CD14-positive monocyte (primary cell): ENCODE measurements around the gene TJAP1. TPM values are rescaled to one million over a fixed set of nuclear protein-coding genes. Genes with fewer than 3 reads are reported as not detected.
A peak's percentile ranks its signal among the peaks of the same experiment; 100 is the strongest.

Experiments
- DNase-seq, 3 donors: peaks; one replicate each; pipeline ENCODE4 v3.0.0-alpha.2; 2011 to 2022
- H2AFZ ChIP-seq: 2 replicates; pipeline ENCODE4 v1.6.0; 2012; ENCODE audit warnings: mild to moderate bottlenecking, low read depth, low read length, inconsistent platforms; ENCODE audit not compliant: insufficient read depth, poor library complexity, severe bottlenecking
- H3K27ac ChIP-seq, 2 donors: 1 replicate in 1 of 2; 2 replicates in 1 of 2; pipeline ENCODE4 v1.5.1; 2012 to 2013; ENCODE audit warnings: low read length in 2 of 2, control low read depth in 1 of 2, inconsistent platforms in 1 of 2, low read depth in 1 of 2, mild to moderate bottlenecking in 1 of 2
- H3K27me3 ChIP-seq, 2 donors: one replicate each; pipeline versions ENCODE4 v1.6.0 to v1.6.1; 2011 to 2013; ENCODE audit warnings: low read length in 2 of 2; ENCODE audit not compliant: control insufficient read depth in 2 of 2, insufficient read depth in 2 of 2
- H3K36me3 ChIP-seq, 2 donors: replicated peaks in 1 of 2; 1 replicate in 1 of 2; 2 replicates in 1 of 2; pipeline versions ENCODE4 v1.5.1 to v1.6.1; 2012 to 2013; ENCODE audit warnings: low read length in 2 of 2, control low read depth in 1 of 2, inconsistent platforms in 1 of 2, mild to moderate bottlenecking in 1 of 2; ENCODE audit not compliant: insufficient read depth in 2 of 2, control insufficient read depth in 1 of 2
- H3K4me1 ChIP-seq, 2 donors: 1 replicate in 1 of 2; 2 replicates in 1 of 2; pipeline versions ENCODE4 v1.5.1 to v1.6.1; 2012 to 2013; ENCODE audit warnings: low read length in 2 of 2, control low read depth in 1 of 2, inconsistent platforms in 1 of 2, mild to moderate bottlenecking in 1 of 2, moderate library complexity in 1 of 2; ENCODE audit not compliant: insufficient read depth in 2 of 2, control insufficient read depth in 1 of 2
- H3K4me2 ChIP-seq: replicated peaks from 2 replicates; pipeline ENCODE3; 2012; ENCODE audit warnings: low read length, moderate library complexity, mild to moderate bottlenecking; ENCODE audit not compliant: poor library complexity, severe bottlenecking; ENCODE audit errors: extremely low read depth
- H3K4me3 ChIP-seq, 3 experiments: fragments of 200-600 bp in 1 of 3; sonication (generic) in 1 of 3; replicated peaks in 1 of 3; 1 replicate in 2 of 3; 2 replicates in 1 of 3; pipeline ENCODE4 v1.5.1; 2011 to 2013; ENCODE audit warnings: low read length in 3 of 3, mild to moderate bottlenecking in 3 of 3, control low read depth in 2 of 3, low read depth in 2 of 3, inconsistent platforms in 1 of 3, moderate library complexity in 1 of 3
- H3K79me2 ChIP-seq: 2 replicates; pipeline ENCODE4 v1.6.0; 2012; ENCODE audit warnings: mild to moderate bottlenecking, control low read depth, inconsistent platforms, low read length, moderate library complexity; ENCODE audit not compliant: insufficient read depth
- H3K9ac ChIP-seq: 2 replicates; pipeline ENCODE4 v1.6.0; 2017; ENCODE audit warnings: low read length, mild to moderate bottlenecking; ENCODE audit not compliant: insufficient read depth, poor library complexity, severe bottlenecking
- H3K9me3 ChIP-seq, 2 donors: replicated peaks in 1 of 2; 1 replicate in 1 of 2; 2 replicates in 1 of 2; pipeline versions ENCODE4 v1.5.1 to v1.6.1; 2012 to 2013; ENCODE audit warnings: low read length in 2 of 2, control low read depth in 1 of 2; ENCODE audit not compliant: control insufficient read depth in 1 of 2, insufficient read depth in 1 of 2
- H4K20me1 ChIP-seq: 2 replicates; pipeline ENCODE4 v1.6.0; 2012; ENCODE audit warnings: mild to moderate bottlenecking, low read length, control low read depth, moderate library complexity; ENCODE audit not compliant: insufficient read depth
- H3K27ac Mint-ChIP-seq, 7 donors: one replicate each; pipeline ENCODE4 v1.8.0; 2020; ENCODE audit warnings: mild to moderate bottlenecking in 7 of 7, mixed read lengths in 7 of 7, moderate library complexity in 6 of 7, inconsistent platforms in 2 of 7
- H3K27me3 Mint-ChIP-seq, 3 donors: one replicate each; pipeline ENCODE4 v1.8.0; 2021 to 2022; ENCODE audit warnings: low read depth in 3 of 3, mild to moderate bottlenecking in 3 of 3, mixed read lengths in 3 of 3, moderate library complexity in 3 of 3, inconsistent platforms in 1 of 3
- H3K36me3 Mint-ChIP-seq, 2 donors: one replicate each; pipeline ENCODE4 v1.8.0; 2020; ENCODE audit warnings: mixed read lengths in 2 of 2, inconsistent platforms in 1 of 2, mild to moderate bottlenecking in 1 of 2
- H3K4me1 Mint-ChIP-seq: one replicate; pipeline ENCODE4 v1.8.0; 2020; ENCODE audit warnings: mild to moderate bottlenecking, mixed read lengths
- H3K4me3 Mint-ChIP-seq, 2 donors: one replicate each; pipeline ENCODE4 v1.8.0; 2020; ENCODE audit warnings: mild to moderate bottlenecking in 2 of 2, mixed read lengths in 2 of 2, moderate library complexity in 1 of 2
- H3K9me3 Mint-ChIP-seq, 7 donors: one replicate each; pipeline ENCODE4 v1.8.0; 2020 to 2022; ENCODE audit warnings: mixed read lengths in 7 of 7, mild to moderate bottlenecking in 6 of 7, moderate library complexity in 6 of 7, inconsistent platforms in 2 of 7
- WGBS: methylation state at CpG from one replicate; pipeline ENCODE4 v1.1.5; 2013; ENCODE audit warnings: missing lambda C conversion rate; ENCODE audit not compliant: insufficient coverage; 5-methylcytosine and 5-hydroxymethylcytosine counted together
- intact Hi-C, 2 donors: fragments of 100-400 bp; cut with micrococcal nuclease; formaldehyde crosslinking; loops; one replicate each; pipeline versions ENCODE4 v1.15.0 to v1.15.1; 2023
- polyA plus RNA-seq, 3 donors: library from polyadenylated mRNA; depleted of rRNA in 1 of 3; unstranded in 2 of 3; stranded (reverse) in 1 of 3; fragments of 300-500 nt in 2 of 3; fragments of >200 nt in 1 of 3; fragmentation: Illumina TruSeq in 2 of 3; gene quantifications; 1 replicate in 2 of 3; 2 replicates in 1 of 3; pipeline ENCODE4 v1.2.3, GENCODE V29; 2012 to 2021
- TF ChIP-seq, protein P1 (sequence below): fragments of 200-600 bp; IDR thresholded peaks from one replicate; pipeline ENCODE4 v1.8.0; 2022; ENCODE audit warnings: antibody characterized with exemption, mild to moderate bottlenecking

Gene TJAP1
- polyA plus RNA-seq, 3 donors, result 3.2 to 43.4 (median 3.2) TPM

DNA sequence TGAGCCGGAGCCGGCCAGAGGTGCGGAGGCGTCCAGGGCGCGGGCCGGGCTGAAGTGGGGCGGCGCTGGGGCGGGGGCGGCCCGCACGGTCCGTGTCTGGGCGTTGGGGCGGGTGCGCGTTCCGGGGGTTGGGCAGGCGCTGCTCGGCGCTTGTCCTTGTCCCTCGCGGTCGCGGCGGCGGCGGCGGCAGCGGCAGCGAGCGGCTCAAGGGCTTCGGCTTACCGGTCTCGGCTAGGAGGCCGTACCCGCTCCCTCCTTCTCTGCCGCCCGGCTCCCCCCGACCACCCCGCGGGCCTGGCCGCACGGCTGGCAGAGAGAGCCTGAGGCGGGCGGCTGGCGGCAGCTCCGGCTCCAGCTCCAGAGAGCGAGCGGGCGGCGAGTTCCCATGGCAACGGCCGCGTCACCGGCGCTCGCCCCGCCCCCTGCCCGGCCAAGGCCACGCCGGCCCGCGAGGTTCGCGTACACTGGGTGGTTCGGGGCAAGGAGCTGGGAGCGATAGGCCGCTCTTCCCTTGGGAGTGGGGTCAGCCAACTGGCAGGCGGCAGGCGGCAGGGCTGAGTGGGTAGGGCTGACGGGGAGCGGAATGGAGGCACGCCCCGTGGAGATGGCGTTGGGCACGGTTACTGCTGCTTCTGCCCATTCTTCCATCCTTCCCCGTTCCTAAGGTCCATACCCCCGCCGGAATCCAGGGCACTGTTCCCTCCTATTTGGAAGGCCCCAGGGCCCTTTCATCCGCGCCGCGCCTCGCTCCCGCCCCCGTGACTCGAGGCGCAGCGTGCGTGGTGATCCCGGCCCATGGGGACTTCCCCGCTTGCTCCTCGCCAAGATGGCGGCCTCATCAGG is 32.8 kb downstream of the TJAP1 start, which contains the start of gene LRRC73:
Gene LRRC73 (minus strand): TSS at position 363 of the 843 bp plus-strand sequence. CDS start 561 bp downstream, outside the sequence.
- peak within 1 kb of the TSS; percentile 13 to 78 (median 46) for H3K4me3 ChIP-seq
- Mint-ChIP-seq H3K27ac (peak within 1 kb of the TSS in 3 of 7 donors; percentile 60 to 75 (median 61)), H3K36me3 (peaks cover 48 to 61% of the 10 kb centered on the region in 2 donors), H3K27me3 (peaks cover 22 to 36% (median 23%) of the 10 kb centered on the region in 3 donors), H3K9me3 (peaks cover 0 to 13% (median 0%) of the 10 kb centered on the region in 7 donors), H3K4me1 (peaks cover 44% of the 10 kb centered on the region), H3K4me3 (peak within 1 kb of the TSS; percentile 74 to 97)
- H3K4me1 ChIP-seq, result peaks cover 21 to 39% of the 10 kb centered on the region in 2 donors
- WGBS, result 16% methylated on average over 95 of the region's 96 CpGs
- peak; percentile 70 to 82 (median 74) for DNase-seq
- TF ChIP-seq, protein P1, sequence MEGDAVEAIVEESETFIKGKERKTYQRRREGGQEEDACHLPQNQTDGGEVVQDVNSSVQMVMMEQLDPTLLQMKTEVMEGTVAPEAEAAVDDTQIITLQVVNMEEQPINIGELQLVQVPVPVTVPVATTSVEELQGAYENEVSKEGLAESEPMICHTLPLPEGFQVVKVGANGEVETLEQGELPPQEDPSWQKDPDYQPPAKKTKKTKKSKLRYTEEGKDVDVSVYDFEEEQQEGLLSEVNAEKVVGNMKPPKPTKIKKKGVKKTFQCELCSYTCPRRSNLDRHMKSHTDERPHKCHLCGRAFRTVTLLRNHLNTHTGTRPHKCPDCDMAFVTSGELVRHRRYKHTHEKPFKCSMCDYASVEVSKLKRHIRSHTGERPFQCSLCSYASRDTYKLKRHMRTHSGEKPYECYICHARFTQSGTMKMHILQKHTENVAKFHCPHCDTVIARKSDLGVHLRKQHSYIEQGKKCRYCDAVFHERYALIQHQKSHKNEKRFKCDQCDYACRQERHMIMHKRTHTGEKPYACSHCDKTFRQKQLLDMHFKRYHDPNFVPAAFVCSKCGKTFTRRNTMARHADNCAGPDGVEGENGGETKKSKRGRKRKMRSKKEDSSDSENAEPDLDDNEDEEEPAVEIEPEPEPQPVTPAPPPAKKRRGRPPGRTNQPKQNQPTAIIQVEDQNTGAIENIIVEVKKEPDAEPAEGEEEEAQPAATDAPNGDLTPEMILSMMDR, result no peak
- H3K4me2 ChIP-seq, result peak within 1 kb of the TSS; percentile 96
- peaks cover 45% of the 10 kb centered on the region for H4K20me1 ChIP-seq
- peak within 1 kb of the TSS; percentile 39 for H3K9ac ChIP-seq
- intact Hi-C loops, result loop anchor here (5.0 to 10.0 kb wide), 5 partner anchors 145 to 495 kb away; partner anchors contain the start of genes KLHDC3 (in 1 of the 2), MEA1 (in 1 of the 2), SRF (in 1 of the 2) and ZNF318 (in 1 of the 2)
- H2AFZ ChIP-seq, result peak within 1 kb of the TSS; percentile 75
- peaks cover 11 to 27% of the 10 kb centered on the region in 2 donors for H3K27me3 ChIP-seq
- H3K27ac ChIP-seq, result no peak within 1 kb of the TSS
- peaks cover 12% of the 10 kb centered on the region for H3K79me2 ChIP-seq
- peaks cover 0 to 3% of the 10 kb centered on the region in 2 donors for H3K9me3 ChIP-seq
- H3K36me3 ChIP-seq, result peaks cover 43 to 57% of the 10 kb centered on the region in 2 donors

DNA sequence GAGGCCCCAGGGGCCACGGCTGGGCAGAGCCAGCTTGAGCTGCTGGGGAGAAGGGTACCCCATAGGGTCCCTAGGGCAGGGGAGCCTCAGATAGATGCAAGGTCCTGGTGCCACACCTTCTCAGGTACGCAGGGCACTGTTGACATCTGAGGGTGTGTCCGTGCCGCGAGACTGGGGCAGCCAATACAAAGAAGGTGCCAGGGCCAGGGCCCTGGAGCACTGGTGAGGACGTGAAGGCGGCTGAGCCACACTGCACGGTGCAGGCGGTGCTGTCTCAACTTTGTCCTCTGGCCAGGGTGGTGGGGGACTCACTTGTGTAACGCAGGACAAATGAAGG is 33.4 kb downstream of the TJAP1 start:
- no peak overlapping the region for H3K27ac ChIP-seq
- peaks cover 27 to 45% of the 10 kb centered on the region in 2 donors for H3K4me1 ChIP-seq
- DNase-seq, result no peak
- H3K4me3 ChIP-seq, result peak overlapping the region in 1 of 3 experiments; percentile 78
- H3K36me3 ChIP-seq, result peaks cover 40 to 57% of the 10 kb centered on the region in 2 donors
- H3K27me3 ChIP-seq, result peaks cover 11 to 27% of the 10 kb centered on the region in 2 donors
- H3K79me2 ChIP-seq, result peaks cover 18% of the 10 kb centered on the region
- peaks cover 51% of the 10 kb centered on the region for H4K20me1 ChIP-seq
- 91% methylated on average over 9 of the region's 10 CpGs for WGBS
- peak overlapping the region; percentile 39 for H3K9ac ChIP-seq
- H3K4me2 ChIP-seq, result peak overlapping the region; percentile 96
- peaks cover 0 to 13% (median 0%) of the 10 kb centered on the region in 7 donors for H3K9me3 Mint-ChIP-seq
- intact Hi-C loops, result loop anchor here (10.0 kb wide), 3 partner anchors 146 to 496 kb away; partner anchors contain the start of genes KLHDC3 (in 1 of the 2), MEA1 (in 1 of the 2), SRF (in 1 of the 2) and ZNF318 (in 1 of the 2)
- peaks cover 0 to 3% of the 10 kb centered on the region in 2 donors for H3K9me3 ChIP-seq
- H3K4me3 Mint-ChIP-seq, result peak overlapping the region; percentile 74 to 97
- H3K27me3 Mint-ChIP-seq, result peaks cover 22 to 36% (median 23%) of the 10 kb centered on the region in 3 donors
- peaks cover 50% of the 10 kb centered on the region for H3K4me1 Mint-ChIP-seq
- no peak overlapping the region for H2AFZ ChIP-seq
- TF ChIP-seq, protein P1, result no peak
- peak overlapping the region in 1 of 7 donors; percentile 46 for H3K27ac Mint-ChIP-seq
- H3K36me3 Mint-ChIP-seq, result peaks cover 48 to 61% of the 10 kb centered on the region in 2 donors
